Measurements from ENCODE around the gene ASMT. TPM values are rescaled to one million over a fixed set of nuclear protein-coding genes. Genes with fewer than 3 reads are reported as not detected.
A peak's percentile ranks its signal among the peaks of the same experiment; 100 is the strongest.

ASMT gene
- total RNA-seq, 4 donors from 2014 or later: not detected

DNA sequence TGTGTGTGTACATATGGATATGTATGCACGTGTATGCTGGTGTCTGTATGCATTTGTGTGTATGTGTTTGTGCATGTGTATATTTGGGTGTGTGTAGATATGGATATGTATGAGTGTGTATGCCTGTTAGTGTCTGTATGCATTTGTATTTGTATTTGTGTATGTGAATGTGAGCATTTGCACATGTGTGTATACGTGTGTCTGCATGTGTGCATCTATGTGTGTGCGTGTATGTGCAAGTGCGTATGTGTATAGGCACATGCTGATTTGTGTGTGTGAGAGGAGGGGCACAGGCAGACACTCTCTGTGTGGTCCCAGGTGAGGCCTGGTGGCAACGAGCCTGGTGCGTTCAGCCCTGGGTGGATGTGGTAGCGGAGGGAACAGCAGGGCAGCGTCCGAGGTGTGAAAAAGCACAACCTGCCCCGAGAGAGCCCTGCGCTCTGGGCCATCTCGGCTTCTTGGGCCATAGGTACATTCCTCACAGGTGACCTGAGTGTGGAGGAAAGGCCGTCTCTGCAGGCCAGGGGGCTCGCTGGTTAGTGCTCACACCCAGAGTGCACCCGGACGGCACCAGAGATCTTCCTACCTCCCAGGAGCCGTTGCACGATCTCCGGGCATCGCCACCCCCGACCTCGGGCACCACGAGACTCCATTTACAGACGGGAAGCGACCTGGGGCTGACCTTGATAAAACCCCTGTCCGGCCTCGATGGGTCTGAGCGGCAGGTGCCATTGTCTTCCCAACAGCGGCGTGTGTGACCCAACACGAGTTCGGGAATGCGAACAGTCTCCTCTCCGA, 45.0 kb downstream of the ASMT start:
- intact Hi-C loops (cut with DNase I): loop anchor here (10.0 kb wide), 1 partner anchor 935 kb away; no protein-coding TSS in a partner anchor

DNA sequence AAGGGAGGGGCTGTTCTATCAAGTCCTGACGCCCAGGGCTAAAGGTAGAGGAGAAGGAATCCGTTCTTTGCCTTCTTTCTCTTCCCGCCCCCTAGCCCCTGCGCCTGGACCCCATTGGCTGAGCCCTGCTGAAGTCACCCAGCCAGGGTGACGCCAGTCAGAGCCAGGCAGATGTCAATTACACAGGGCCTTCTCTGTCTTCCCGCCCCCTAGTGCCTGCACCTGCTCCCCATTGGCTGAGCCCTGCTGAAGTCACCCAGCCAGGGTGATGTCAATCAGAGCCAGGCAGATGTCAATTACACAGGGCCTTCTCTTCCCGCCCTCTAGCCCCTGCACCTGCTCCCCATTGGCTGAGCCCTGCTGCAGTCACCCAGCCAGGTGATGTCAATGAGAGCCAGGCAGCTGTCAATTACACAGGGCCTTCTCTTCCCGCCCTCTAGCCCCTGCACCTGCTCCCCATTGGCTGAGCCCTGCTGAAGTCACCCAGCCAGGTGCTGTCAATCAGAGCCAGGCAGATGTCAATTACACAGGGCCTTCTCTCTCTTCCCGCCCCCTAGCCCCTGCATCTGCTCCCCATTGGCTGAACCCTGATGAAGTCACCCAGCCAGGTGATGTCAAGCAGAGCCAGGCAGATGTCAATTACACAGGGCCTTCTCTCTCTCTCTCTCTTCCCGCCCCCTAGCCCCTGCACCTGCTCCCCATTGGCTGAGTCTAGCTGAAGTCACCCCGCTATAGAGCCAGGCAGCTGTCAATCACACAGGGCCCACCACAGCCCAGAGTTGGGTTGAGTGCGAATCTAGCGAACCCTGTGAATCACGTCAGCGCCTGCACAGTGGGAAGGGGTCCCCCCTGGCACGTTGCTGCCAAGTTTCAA, 46.4 kb downstream of the ASMT start:
- intact Hi-C loops (cut with DNase I): no loop called here
- no peaks in the 10 kb centered on the region for H3K9me3 ChIP-seq
- H3K4me1 ChIP-seq: no peaks in the 10 kb centered on the region
- H3K36me3 ChIP-seq: no peaks in the 10 kb centered on the region
- no peak for TF ChIP-seq POLR2A (IDR thresholded peaks at IDR 0.05)
- TF ChIP-seq, protein P1, sequence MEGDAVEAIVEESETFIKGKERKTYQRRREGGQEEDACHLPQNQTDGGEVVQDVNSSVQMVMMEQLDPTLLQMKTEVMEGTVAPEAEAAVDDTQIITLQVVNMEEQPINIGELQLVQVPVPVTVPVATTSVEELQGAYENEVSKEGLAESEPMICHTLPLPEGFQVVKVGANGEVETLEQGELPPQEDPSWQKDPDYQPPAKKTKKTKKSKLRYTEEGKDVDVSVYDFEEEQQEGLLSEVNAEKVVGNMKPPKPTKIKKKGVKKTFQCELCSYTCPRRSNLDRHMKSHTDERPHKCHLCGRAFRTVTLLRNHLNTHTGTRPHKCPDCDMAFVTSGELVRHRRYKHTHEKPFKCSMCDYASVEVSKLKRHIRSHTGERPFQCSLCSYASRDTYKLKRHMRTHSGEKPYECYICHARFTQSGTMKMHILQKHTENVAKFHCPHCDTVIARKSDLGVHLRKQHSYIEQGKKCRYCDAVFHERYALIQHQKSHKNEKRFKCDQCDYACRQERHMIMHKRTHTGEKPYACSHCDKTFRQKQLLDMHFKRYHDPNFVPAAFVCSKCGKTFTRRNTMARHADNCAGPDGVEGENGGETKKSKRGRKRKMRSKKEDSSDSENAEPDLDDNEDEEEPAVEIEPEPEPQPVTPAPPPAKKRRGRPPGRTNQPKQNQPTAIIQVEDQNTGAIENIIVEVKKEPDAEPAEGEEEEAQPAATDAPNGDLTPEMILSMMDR (IDR thresholded peaks at IDR 0.05): no peak
- 78 to 79% methylated on average over 16 of the region's 16 CpGs for WGBS, 2 donors
- peak in 1 of 2 donors; percentile 15 for DNase-seq
- H3K27ac ChIP-seq: no peak overlapping the region
- no peak overlapping the region for H3K4me3 ChIP-seq (replicated peaks in 1 of 3)
- no peaks in the 10 kb centered on the region for H3K27me3 ChIP-seq

More for the DNA sequence above, 45.0 kb downstream of the ASMT start:
- Histone ChIP-seq H3K36me3 (no peaks in the 10 kb centered on the region), H3K27me3 (no peaks in the 10 kb centered on the region), H3K4me3 (replicated peaks in 1 of 3) (no peak overlapping the region), H3K4me1 (no peaks in the 10 kb centered on the region), H3K27ac (no peak overlapping the region), H3K9me3 (no peaks in the 10 kb centered on the region)
- WGBS, 2 donors: 91 to 92% methylated on average over 32 to 34 of the region's 34 CpGs
- TF ChIP-seq POLR2A (IDR thresholded peaks at IDR 0.05): no peak
- TF ChIP-seq, protein P1 (IDR thresholded peaks at IDR 0.05): no peak
- DNase-seq: no peak

DNA sequence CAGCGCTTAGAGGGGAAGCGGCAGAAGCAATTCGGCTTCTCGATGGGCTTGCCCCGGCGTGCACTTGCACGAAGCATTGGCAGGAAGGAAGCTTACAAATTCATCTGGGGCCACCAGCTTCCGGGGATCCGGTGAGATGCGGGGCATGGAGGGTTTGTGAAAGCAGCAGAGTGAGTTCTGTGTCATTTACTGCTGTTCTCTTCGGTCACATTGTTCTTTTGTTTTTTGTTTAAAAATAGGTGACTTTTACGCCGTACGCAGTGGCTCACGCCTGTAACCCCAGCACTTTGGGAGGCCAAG, 47.0 kb downstream of the ASMT start:
- no peak for DNase-seq
- Histone ChIP-seq H3K4me3 (replicated peaks in 1 of 3) (no peak overlapping the region), H3K27me3 (no peaks in the 10 kb centered on the region), H3K36me3 (no peaks in the 10 kb centered on the region), H3K4me1 (no peaks in the 10 kb centered on the region), H3K27ac (no peak overlapping the region), H3K9me3 (no peaks in the 10 kb centered on the region)
- 86 to 94% methylated on average over 15 of the region's 15 CpGs for WGBS, 2 donors
- intact Hi-C loops (cut with DNase I): no loop called here
- TF ChIP-seq, protein P1 (IDR thresholded peaks at IDR 0.05): no peak
- no peak for TF ChIP-seq POLR2A (IDR thresholded peaks at IDR 0.05)

DNA sequence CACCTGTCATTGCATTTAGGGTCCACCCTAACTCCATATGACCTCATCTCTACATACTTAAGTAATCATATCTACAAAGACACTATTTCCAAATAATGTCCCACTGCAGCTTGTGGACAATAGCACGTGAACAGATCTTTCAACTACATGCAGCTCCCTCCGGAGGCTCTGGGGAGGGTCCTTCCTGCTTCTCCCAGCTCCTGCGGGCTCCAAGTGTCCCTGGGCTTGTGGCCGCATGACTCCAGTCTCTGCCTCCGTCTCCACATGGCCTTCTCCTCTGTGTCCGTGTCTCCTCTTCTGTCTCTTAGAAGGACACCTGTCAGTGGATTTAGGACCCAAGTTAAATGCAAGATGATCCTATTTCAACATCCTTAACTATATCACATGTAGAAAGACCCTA, 52.7 kb downstream of the ASMT start:
- Histone ChIP-seq H3K27ac (no peak overlapping the region), H3K4me1 (no peaks in the 10 kb centered on the region), H3K4me3 (replicated peaks in 1 of 3) (no peak overlapping the region), H3K36me3 (no peaks in the 10 kb centered on the region), H3K9me3 (no peaks in the 10 kb centered on the region), H3K27me3 (no peaks in the 10 kb centered on the region)
- 69 to 73% methylated on average over 6 of the region's 6 CpGs for WGBS, 2 donors
- TF ChIP-seq POLR2A (IDR thresholded peaks at IDR 0.05): no peak
- TF ChIP-seq, protein P1 (IDR thresholded peaks at IDR 0.05): no peak
- DNase-seq: no peak
- intact Hi-C loops (cut with DNase I): no loop called here

DNA sequence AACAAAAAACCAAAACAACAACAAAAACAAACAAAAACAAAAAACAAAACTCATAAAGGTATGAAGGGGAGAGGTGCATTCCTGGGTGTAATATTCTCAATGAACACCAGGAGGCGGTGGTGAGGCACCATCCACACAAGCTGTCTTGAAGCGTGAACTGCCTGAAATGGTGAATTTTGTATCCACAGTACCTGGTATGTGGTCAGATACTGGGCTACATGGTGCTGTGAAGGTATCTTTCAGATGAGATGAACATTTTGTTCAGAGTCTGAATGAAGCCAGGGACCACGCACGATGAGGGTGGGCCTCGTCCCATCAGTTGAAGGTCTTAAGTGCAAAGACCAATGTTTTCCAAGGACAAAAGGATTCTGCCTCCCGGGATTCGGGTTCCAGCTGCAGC, 58.5 kb downstream of the ASMT start:
- Histone ChIP-seq H3K36me3 (no peaks in the 10 kb centered on the region), H3K4me1 (no peaks in the 10 kb centered on the region), H3K27ac (no peak overlapping the region), H3K4me3 (replicated peaks in 1 of 3) (no peak overlapping the region), H3K9me3 (no peaks in the 10 kb centered on the region), H3K27me3 (no peaks in the 10 kb centered on the region)
- intact Hi-C loops (cut with DNase I): no loop called here
- TF ChIP-seq POLR2A (IDR thresholded peaks at IDR 0.05): no peak
- TF ChIP-seq, protein P1 (IDR thresholded peaks at IDR 0.05): peak in 4 of 6 experiments; percentile 30 to 52 (median 38)
- DNase-seq: peak in 1 of 2 donors; percentile 5
- 77 to 81% methylated on average over 7 of the region's 7 CpGs for WGBS, 2 donors

Measured in thyroid gland (tissue), 4 donors.